ENCODE data around the gene MRGPRF.

GRCh38 chr11:68987211-68987610 is 25.8 kb downstream of the MRGPRF start:
- TF ChIP-seq, protein P1, sequence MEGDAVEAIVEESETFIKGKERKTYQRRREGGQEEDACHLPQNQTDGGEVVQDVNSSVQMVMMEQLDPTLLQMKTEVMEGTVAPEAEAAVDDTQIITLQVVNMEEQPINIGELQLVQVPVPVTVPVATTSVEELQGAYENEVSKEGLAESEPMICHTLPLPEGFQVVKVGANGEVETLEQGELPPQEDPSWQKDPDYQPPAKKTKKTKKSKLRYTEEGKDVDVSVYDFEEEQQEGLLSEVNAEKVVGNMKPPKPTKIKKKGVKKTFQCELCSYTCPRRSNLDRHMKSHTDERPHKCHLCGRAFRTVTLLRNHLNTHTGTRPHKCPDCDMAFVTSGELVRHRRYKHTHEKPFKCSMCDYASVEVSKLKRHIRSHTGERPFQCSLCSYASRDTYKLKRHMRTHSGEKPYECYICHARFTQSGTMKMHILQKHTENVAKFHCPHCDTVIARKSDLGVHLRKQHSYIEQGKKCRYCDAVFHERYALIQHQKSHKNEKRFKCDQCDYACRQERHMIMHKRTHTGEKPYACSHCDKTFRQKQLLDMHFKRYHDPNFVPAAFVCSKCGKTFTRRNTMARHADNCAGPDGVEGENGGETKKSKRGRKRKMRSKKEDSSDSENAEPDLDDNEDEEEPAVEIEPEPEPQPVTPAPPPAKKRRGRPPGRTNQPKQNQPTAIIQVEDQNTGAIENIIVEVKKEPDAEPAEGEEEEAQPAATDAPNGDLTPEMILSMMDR (conservative IDR thresholded peaks at IDR 0.05; ENCODE audit: low read length) = no peak
- TF ChIP-seq EZH2phosphoT487 (IDR thresholded peaks at IDR 0.05; ENCODE audit: borderline replicate concordance) = no peak

Measured in Loucy (cell line).